ENCODE measurements around the gene MRPL38. TPM values are rescaled to one million over a fixed set of nuclear protein-coding genes. Genes with fewer than 3 reads are reported as not detected.

MRPL38 gene
- total RNA-seq, 1 experiment from 2014 or later = 108 TPM

- Histone ChIP-seq H2BK15ac (ENCODE audit: low read depth, low read length) (no peak overlapping the region), H2BK20ac (ENCODE audit: low read depth, low read length, poor library complexity, severe bottlenecking) (no peak overlapping the region), H3K4ac (ENCODE audit: low read depth, low read length) (no peak overlapping the region), H4K5ac (ENCODE audit: insufficient read length, low read depth, low read length) (no peak overlapping the region), H3K27ac (ENCODE audit: insufficient read length, low read depth, low read length) (no peak overlapping the region), H2AK5ac (ENCODE audit: insufficient read length, low read length) (no peak overlapping the region), H3K79me1 (ENCODE audit: insufficient read depth, low read depth, low read length, poor library complexity, severe bottlenecking) (no peaks in the 10 kb centered on the region), H3K9ac (ENCODE audit: extremely low read depth, insufficient read length, low read length) (no peak overlapping the region), H3K79me2 (ENCODE audit: insufficient read depth, low read length) (no peaks in the 10 kb centered on the region), H3K27me3 (ENCODE audit: insufficient read depth, low read length) (no peaks in the 10 kb centered on the region), H2AFZ (ENCODE audit: low read length) (no peak overlapping the region), H3K4me1 (ENCODE audit: insufficient read depth, low read length) (no peaks in the 10 kb centered on the region), H3K56ac (ENCODE audit: insufficient read length, low read depth, low read length) (no peak overlapping the region), H4K20me1 (ENCODE audit: control insufficient read depth, insufficient read depth, insufficient read length) (no peaks in the 10 kb centered on the region), H3K14ac (ENCODE audit: insufficient read depth, low read length) (no peak overlapping the region), H3K18ac (ENCODE audit: insufficient read length, low read depth, low read length) (no peak overlapping the region), H4K91ac (ENCODE audit: insufficient read length, low read depth, low read length) (no peak overlapping the region), H3K9me3 (ENCODE audit: control insufficient read depth, low read depth, low read length) (no peaks in the 10 kb centered on the region), H3K23me2 (ENCODE audit: insufficient read length, low read depth, low read length, poor library complexity, severe bottlenecking) (no peaks in the 10 kb centered on the region), H2BK12ac (ENCODE audit: insufficient read length, low read depth, low read length) (no peak overlapping the region), H3K4me2 (ENCODE audit: insufficient read depth, insufficient read length, low read length) (no peak overlapping the region), H3T11ph (ENCODE audit: low read length) (no peak overlapping the region), H2BK120ac (ENCODE audit: low read depth, low read length, poor library complexity, severe bottlenecking) (no peak overlapping the region), H4K8ac (replicated peaks; ENCODE audit: insufficient read length, low read depth, low read length) (no peak overlapping the region), H2BK5ac (ENCODE audit: insufficient read length, low read length) (no peak overlapping the region), H3K23ac (ENCODE audit: insufficient read length, low read depth, low read length) (no peak overlapping the region)
- Mint-ChIP-seq H3K9me3 (no peaks in the 10 kb centered on the region), H3K27me3 (ENCODE audit: low read depth) (no peaks in the 10 kb centered on the region), H3K27ac (peak overlapping the region in 1 of 3 experiments; percentile 61; a peak in 2 of 7 replicates), H3K36me3 (ENCODE audit: insufficient read depth in 1 of 3, low read depth in 3 of 3) (peaks cover 2 to 26% (median 11%) of the 10 kb centered on the region in 3 experiments; a peak in 6 of 7 replicates), H3K4me3 (no peak overlapping the region), H3K4me1 (no peaks in the 10 kb centered on the region)
- no peak for DNase-seq
- no peak for TF ChIP-seq CTCF (conservative IDR thresholded peaks at IDR 0.05)
- WGBS (ENCODE audit: extremely low coverage, insufficient read length, low lambda C conversion rate) = no CpG with 5 or more reads among the region's 18 CpGs
Measured at GRCh38 chr17:75922173-75922961, 17.7 kb upstream of the MRPL38 start.
